Keratinocyte (primary cell): Measurements from ENCODE around the gene CSN3. TPM values are rescaled to one million over a fixed set of nuclear protein-coding genes. Genes with fewer than 3 reads are reported as not detected.

Experiments
- DNase-seq: peaks from one replicate; pipeline ENCODE4 v3.0.0-alpha.2; 2011; ENCODE audit warnings: low read depth, missing footprints, low spot score
- FAIRE-seq: peaks from 2 replicates; lab custom pipeline; 2011; peaks lifted over from hg19 to GRCh38; lab: Jason Lieb, UNC
- H2AFZ ChIP-seq: 2 replicates; pipeline ENCODE4 v1.6.0; 2012; ENCODE audit warnings: low read length, control low read depth, inconsistent platforms; ENCODE audit not compliant: control insufficient read depth
- H3K27ac ChIP-seq: 2 replicates; pipeline ENCODE4 v1.5.1; 2011; ENCODE audit warnings: low read length; ENCODE audit not compliant: control insufficient read depth, insufficient read depth
- H3K27me3 ChIP-seq: 3 replicates; pipeline ENCODE4 v1.6.0; 2011; ENCODE audit warnings: low read length; ENCODE audit not compliant: control insufficient read depth, insufficient read depth; ENCODE audit errors: extremely low read depth
- H3K36me3 ChIP-seq, 2 experiments: 2 replicates in 1 of 2; 3 replicates in 1 of 2; pipeline ENCODE4 v1.5.1; 2011; ENCODE audit warnings: low read length in 2 of 2, mild to moderate bottlenecking in 1 of 2; ENCODE audit not compliant: control insufficient read depth in 2 of 2, insufficient read depth in 2 of 2; ENCODE audit errors: extremely low read depth in 1 of 2
- H3K4me1 ChIP-seq: 3 replicates; pipeline ENCODE4 v1.5.1; 2011; ENCODE audit warnings: low read length; ENCODE audit not compliant: control insufficient read depth, insufficient read depth; ENCODE audit errors: extremely low read depth
- H3K4me2 ChIP-seq: 3 replicates; pipeline ENCODE4 v1.6.0; 2011; ENCODE audit warnings: low read depth, low read length; ENCODE audit not compliant: control insufficient read depth, insufficient read depth; ENCODE audit errors: extremely low read depth
- H3K4me3 ChIP-seq, 3 experiments: fragments of 200-600 bp in 1 of 3; sonication (generic) in 1 of 3; 2 replicates in 2 of 3; 3 replicates in 1 of 3; pipeline ENCODE4 v1.5.1; 2011 to 2016; ENCODE audit warnings: low read length in 3 of 3, mild to moderate bottlenecking in 3 of 3, control low read depth in 2 of 3, inconsistent platforms in 1 of 3, low read depth in 1 of 3, mixed read lengths in 1 of 3, mixed run types in 1 of 3, moderate library complexity in 1 of 3; ENCODE audit not compliant: control insufficient read depth in 2 of 3, insufficient read depth in 2 of 3; ENCODE audit errors: extremely low read depth in 1 of 3
- H3K79me2 ChIP-seq: 2 replicates; pipeline ENCODE4 v1.6.0; 2012; ENCODE audit warnings: low read length; ENCODE audit not compliant: control insufficient read depth, insufficient read depth
- H3K9ac ChIP-seq: 3 replicates; pipeline ENCODE4 v1.6.0; 2011; ENCODE audit warnings: low read length; ENCODE audit not compliant: control insufficient read depth, insufficient read depth; ENCODE audit errors: extremely low read depth
- H3K9me1 ChIP-seq: 3 replicates; pipeline ENCODE4 v1.6.0; 2011; ENCODE audit warnings: low read length; ENCODE audit not compliant: control insufficient read depth, insufficient read depth; ENCODE audit errors: extremely low read depth
- H3K9me3 ChIP-seq: 2 replicates; pipeline ENCODE4 v1.5.1; 2012; ENCODE audit warnings: low read depth, low read length; ENCODE audit not compliant: control insufficient read depth
- H4K20me1 ChIP-seq: 3 replicates; pipeline ENCODE4 v1.6.0; 2011; ENCODE audit warnings: low read length; ENCODE audit not compliant: control insufficient read depth, insufficient read depth; ENCODE audit errors: extremely low read depth
- EZH2 ChIP-seq: IDR thresholded peaks from one replicate; pipeline ENCODE4 v1.6.1; 2012; ENCODE audit warnings: inconsistent platforms, mild to moderate bottlenecking, low read length, moderate library complexity
- dilution Hi-C: fragments of 300-500 bp; cut with MboI; formaldehyde crosslinking; loops from one replicate; pipeline ENCODE4 v1.7.0; 2020; ENCODE audit warnings: low sequenced_read_pairs; ENCODE audit not compliant: extremely low pct_ligation_motif_present
- polyA plus RNA-seq, 5 experiments: library from polyadenylated mRNA; depleted of rRNA in 3 of 5; stranded (reverse) in 3 of 5; stranded (forward) in 1 of 5; unstranded in 1 of 5; fragments of >200 nt; gene quantifications; 1 replicate in 1 of 5; 2 replicates in 3 of 5; 3 replicates in 1 of 5; pipeline versions ENCODE4 v1.2.1 to v1.2.3, GENCODE V29; 2011 to 2012; ENCODE audit warnings: missing spikeins in 2 of 5, low read depth in 1 of 5, low replicate concordance in 1 of 5
- TF ChIP-seq, protein P1 (sequence below), 3 experiments: IDR thresholded peaks in 1 of 3; conservative IDR thresholded peaks in 1 of 3; optimal IDR thresholded peaks in 1 of 3; 2 replicates in 2 of 3; 3 replicates in 1 of 3; pipeline versions ENCODE3 to v1.5.1; 2011; ENCODE audit warnings: low read length in 3 of 3, mild to moderate bottlenecking in 3 of 3, moderate library complexity in 2 of 3, control low read depth in 1 of 3, inconsistent platforms in 1 of 3; ENCODE audit not compliant: insufficient read depth in 2 of 3; ENCODE audit errors: extremely low read depth in 1 of 3

The CSN3 gene
- polyA plus RNA-seq, 1 donor (not counting 4 experiments of a cell fraction or from before 2014, with no cell fraction given): not detected

DNA sequence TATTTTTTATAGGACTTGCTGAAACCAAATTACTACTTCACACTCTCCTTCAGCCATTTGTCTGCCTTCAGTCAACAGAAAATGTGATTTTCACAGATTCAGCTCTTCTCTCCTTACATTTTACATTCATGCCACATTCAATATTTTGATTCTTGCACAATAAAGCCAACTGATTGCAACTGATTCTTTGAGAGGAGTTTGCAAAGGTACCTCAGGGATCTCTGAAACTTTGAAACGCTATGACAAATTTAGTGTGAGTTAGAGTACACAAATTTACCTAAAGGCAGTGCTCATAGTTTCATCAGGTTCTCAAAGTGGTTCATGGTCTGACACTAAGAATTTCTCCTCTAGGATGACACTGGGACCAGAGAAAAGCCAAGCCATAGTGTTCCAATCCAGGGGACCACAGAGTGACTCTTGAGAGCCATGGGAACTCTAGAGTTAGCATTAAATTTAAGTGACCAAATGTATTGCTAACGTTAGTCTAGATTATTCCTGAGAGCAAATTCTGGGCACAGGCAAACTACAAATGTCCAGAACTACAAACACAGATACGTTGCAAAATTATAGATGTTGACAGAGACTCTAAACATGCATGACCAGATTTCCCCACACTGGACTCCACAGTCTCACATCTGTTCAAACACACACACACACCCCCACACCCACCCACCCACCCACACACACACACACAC is 9.0 kb downstream of the CSN3 start:
- DNase-seq (no peak), FAIRE-seq (no peak)
- Histone ChIP-seq H3K79me2 (no peaks in the 10 kb centered on the region), H3K9ac (no peak overlapping the region), H4K20me1 (no peaks in the 10 kb centered on the region), H3K9me1 (no peaks in the 10 kb centered on the region), H2AFZ (no peak overlapping the region), H3K9me3 (no peaks in the 10 kb centered on the region), H3K27ac (no peak overlapping the region), H3K4me3 (no peak overlapping the region), H3K4me2 (no peak overlapping the region), H3K4me1 (no peaks in the 10 kb centered on the region), H3K36me3 (no peaks in the 10 kb centered on the region), H3K27me3 (no peaks in the 10 kb centered on the region)
- dilution Hi-C loops: no loop called here
- TF ChIP-seq EZH2: no peak
- TF ChIP-seq, protein P1, sequence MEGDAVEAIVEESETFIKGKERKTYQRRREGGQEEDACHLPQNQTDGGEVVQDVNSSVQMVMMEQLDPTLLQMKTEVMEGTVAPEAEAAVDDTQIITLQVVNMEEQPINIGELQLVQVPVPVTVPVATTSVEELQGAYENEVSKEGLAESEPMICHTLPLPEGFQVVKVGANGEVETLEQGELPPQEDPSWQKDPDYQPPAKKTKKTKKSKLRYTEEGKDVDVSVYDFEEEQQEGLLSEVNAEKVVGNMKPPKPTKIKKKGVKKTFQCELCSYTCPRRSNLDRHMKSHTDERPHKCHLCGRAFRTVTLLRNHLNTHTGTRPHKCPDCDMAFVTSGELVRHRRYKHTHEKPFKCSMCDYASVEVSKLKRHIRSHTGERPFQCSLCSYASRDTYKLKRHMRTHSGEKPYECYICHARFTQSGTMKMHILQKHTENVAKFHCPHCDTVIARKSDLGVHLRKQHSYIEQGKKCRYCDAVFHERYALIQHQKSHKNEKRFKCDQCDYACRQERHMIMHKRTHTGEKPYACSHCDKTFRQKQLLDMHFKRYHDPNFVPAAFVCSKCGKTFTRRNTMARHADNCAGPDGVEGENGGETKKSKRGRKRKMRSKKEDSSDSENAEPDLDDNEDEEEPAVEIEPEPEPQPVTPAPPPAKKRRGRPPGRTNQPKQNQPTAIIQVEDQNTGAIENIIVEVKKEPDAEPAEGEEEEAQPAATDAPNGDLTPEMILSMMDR (optimal IDR thresholded peaks at IDR 0.05 in 1 of 3, IDR thresholded peaks at IDR 0.05 in 1 of 3, conservative IDR thresholded peaks at IDR 0.05 in 1 of 3; ENCODE audit: extremely low read depth in 1 of 3, insufficient read depth in 2 of 3, low read length in 3 of 3): no peak

DNA sequence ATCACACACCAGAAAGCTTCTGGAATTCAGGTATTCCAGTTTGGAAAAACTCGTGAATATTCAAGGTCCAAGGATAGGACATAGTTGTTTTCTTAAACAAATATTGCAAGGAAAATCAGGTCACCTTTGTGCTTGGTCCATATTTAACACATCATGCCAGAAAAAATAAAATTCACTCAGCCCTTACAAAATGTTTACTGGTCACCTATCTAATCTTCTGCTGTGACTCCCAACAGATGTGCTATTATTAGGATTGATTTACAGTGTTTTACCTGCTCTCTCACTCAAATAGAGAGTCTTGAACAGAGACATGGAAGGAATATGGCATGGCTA is 9.5 kb downstream of the CSN3 start:
- no peaks in the 10 kb centered on the region for H3K79me2 ChIP-seq
- H3K27me3 ChIP-seq: no peaks in the 10 kb centered on the region
- no peaks in the 10 kb centered on the region for H3K4me1 ChIP-seq
- no peaks in the 10 kb centered on the region for H4K20me1 ChIP-seq
- no peak overlapping the region for H3K9ac ChIP-seq
- no peak overlapping the region for H2AFZ ChIP-seq
- H3K4me2 ChIP-seq: no peak overlapping the region
- DNase-seq: no peak
- no peaks in the 10 kb centered on the region for H3K9me1 ChIP-seq
- no peak overlapping the region for H3K4me3 ChIP-seq
- no peaks in the 10 kb centered on the region for H3K9me3 ChIP-seq
- FAIRE-seq: no peak
- dilution Hi-C loops: no loop called here
- TF ChIP-seq EZH2: no peak
- TF ChIP-seq, protein P1 (optimal IDR thresholded peaks at IDR 0.05 in 1 of 3, IDR thresholded peaks at IDR 0.05 in 1 of 3, conservative IDR thresholded peaks at IDR 0.05 in 1 of 3; ENCODE audit: extremely low read depth in 1 of 3, insufficient read depth in 2 of 3, low read length in 3 of 3): no peak
- H3K27ac ChIP-seq: no peak overlapping the region
- H3K36me3 ChIP-seq: no peaks in the 10 kb centered on the region
